Measurements from ENCODE around the gene PIGS. TPM values are rescaled to one million over a fixed set of nuclear protein-coding genes. Genes with fewer than 3 reads are reported as not detected.

Gene PIGS
- total and polyA plus RNA-seq, 9 of the 15 experiments (the other 6 are each of a cell fraction or from before 2014, with no cell fraction given) = 47.5 to 138 (median 57.6) TPM

GRCh38 chr17:28598799-28599310, 27.5 kb upstream of the PIGS start, which contains the start of gene SPAG5 (continued):
- TF ChIP-seq ZNF407 (IDR thresholded peaks at IDR 0.05; ENCODE audit: low read depth) (no peak), ZNF431 (CRISPR knock-in tag; IDR thresholded peaks at IDR 0.05) (0 out of 2 replicates have a peak, but pooled peaks have one; percentile 79), TCFL5 (CRISPR knock-in tag; conservative IDR thresholded peaks at IDR 0.05) (no peak), MBD2 (IDR thresholded peaks at IDR 0.05; ENCODE audit: borderline replicate concordance, low read depth) (peak; percentile 67; the same call in 1 of the 2 replicates), KLF16 (IDR thresholded peaks at IDR 0.05) (no peak), ZNF316 (IDR thresholded peaks at IDR 0.05) (peak; percentile 40), ZNF644 (tag; IDR thresholded peaks at IDR 0.05; ENCODE audit: low read depth) (no peak), SMAD3 (CRISPR knock-in tag; conservative IDR thresholded peaks at IDR 0.05) (0 out of 2 replicates have a peak, but pooled peaks have one; percentile 14), HNRNPH1 (optimal IDR thresholded peaks at IDR 0.05; ENCODE audit: low read depth, low read length) (no peak), NR2C1 (IDR thresholded peaks at IDR 0.05) (no peak), NR2C1 (tag; IDR thresholded peaks at IDR 0.05) (no peak), IRF1 (CRISPR knock-in tag; IDR thresholded peaks at IDR 0.05; ENCODE audit: borderline replicate concordance) (no peak)
- TF ChIP-seq, protein P1, sequence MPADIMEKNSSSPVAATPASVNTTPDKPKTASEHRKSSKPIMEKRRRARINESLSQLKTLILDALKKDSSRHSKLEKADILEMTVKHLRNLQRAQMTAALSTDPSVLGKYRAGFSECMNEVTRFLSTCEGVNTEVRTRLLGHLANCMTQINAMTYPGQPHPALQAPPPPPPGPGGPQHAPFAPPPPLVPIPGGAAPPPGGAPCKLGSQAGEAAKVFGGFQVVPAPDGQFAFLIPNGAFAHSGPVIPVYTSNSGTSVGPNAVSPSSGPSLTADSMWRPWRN (IDR thresholded peaks at IDR 0.05; ENCODE audit: low read depth) = no peak
